Hepatocyte (in vitro differentiated cells): ENCODE measurements around the gene CILP. TPM values are rescaled to one million over a fixed set of nuclear protein-coding genes. Genes with fewer than 3 reads are reported as not detected.
"Not testable (repeated sequence)": the region's sequence is repeated elsewhere in the genome, so short reads cannot be mapped to it uniquely, and the experiment has no call there.

ENCODE experiments used
- DNase-seq: peaks from one replicate; pipeline ENCODE4 v3.0.0-alpha.2; 2016; ENCODE audit warnings: low spot score
- H2AFZ ChIP-seq: fragments of 200-600 bp; sonication (generic); 2 replicates; pipeline ENCODE4 v1.6.0; 2016; ENCODE audit warnings: antibody characterized with exemption, mild to moderate bottlenecking
- H3K27ac ChIP-seq: fragments of 200-600 bp; sonication (generic); 2 replicates; pipeline ENCODE4 v1.5.1; 2016; ENCODE audit warnings: mild to moderate bottlenecking
- H3K27me3 ChIP-seq: fragments of 200-600 bp; sonication (generic); 2 replicates; pipeline ENCODE4 v1.6.1; 2016
- H3K36me3 ChIP-seq: fragments of 200-600 bp; sonication (generic); replicated peaks from 2 replicates; pipeline ENCODE4 v1.5.1; 2016; ENCODE audit warnings: low read depth; ENCODE audit not compliant: insufficient read depth
- H3K4me1 ChIP-seq: fragments of 200-600 bp; sonication (generic); 2 replicates; pipeline ENCODE4 v1.5.1; 2016; ENCODE audit warnings: mild to moderate bottlenecking, moderate library complexity; ENCODE audit not compliant: insufficient read depth
- H3K4me2 ChIP-seq: fragments of 200-600 bp; sonication (generic); 2 replicates; pipeline ENCODE4 v1.6.0; 2016
- H3K4me3 ChIP-seq: fragments of 200-600 bp; sonication (generic); 2 replicates; pipeline ENCODE4 v1.5.1; 2016; ENCODE audit warnings: mild to moderate bottlenecking
- H3K79me2 ChIP-seq: fragments of 200-600 bp; sonication (generic); 2 replicates; pipeline ENCODE4 v1.6.0; 2017; ENCODE audit warnings: mild to moderate bottlenecking
- H3K9me2 ChIP-seq: fragments of 200-600 bp; sonication (generic); replicated peaks from 2 replicates; pipeline ENCODE4 v1.6.0; 2017; ENCODE audit warnings: mild to moderate bottlenecking; ENCODE audit not compliant: insufficient read depth
- H3K9me3 ChIP-seq: fragments of 200-600 bp; sonication (generic); 2 replicates; pipeline ENCODE4 v1.5.1; 2016; ENCODE audit warnings: low read depth, mild to moderate bottlenecking
- H4K20me1 ChIP-seq: fragments of 200-600 bp; sonication (generic); 2 replicates; pipeline ENCODE4 v1.6.0; 2016; ENCODE audit warnings: mild to moderate bottlenecking; ENCODE audit not compliant: insufficient read depth, poor library complexity, severe bottlenecking
- CTCF ChIP-seq: fragments of 200-600 bp; sonication (generic); IDR thresholded peaks from 2 replicates; pipeline ENCODE4 v1.5.1; 2016; ENCODE audit warnings: antibody characterized with exemption, mild to moderate bottlenecking; ENCODE audit not compliant: poor library complexity
- EZH2 ChIP-seq: fragments of 200-600 bp; sonication (generic); IDR thresholded peaks from 2 replicates; pipeline ENCODE4 v1.6.1; 2016; ENCODE audit warnings: antibody characterized with exemption, mild to moderate bottlenecking, borderline replicate concordance
- EZH2phosphoT487 ChIP-seq: fragments of 200-600 bp; sonication (generic); IDR thresholded peaks from one replicate; pipeline ENCODE4 v1.6.1; 2018; ENCODE audit warnings: antibody characterized with exemption, mild to moderate bottlenecking, low read depth, moderate library complexity; ENCODE audit not compliant: unreplicated experiment, severe bottlenecking
- WGBS: methylation state at CpG from one replicate; pipeline ENCODE4 v1.1.6; 2016; ENCODE audit warnings: low lambda C conversion rate; ENCODE audit errors: missing lambda C conversion rate; 5-methylcytosine and 5-hydroxymethylcytosine counted together
- polyA plus RNA-seq: library from polyadenylated mRNA; unstranded; fragments of >200 nt; fragmentation: Nextera tagmentation; extraction: Ambion mirVana; gene quantifications from 2 replicates; pipeline ENCODE4 v1.2.1, GENCODE V29; 2016
- total RNA-seq: library from RNA; depleted of rRNA; stranded (reverse); fragments of >200 nt; gene quantifications from 2 replicates; pipeline ENCODE4 v1.2.3, GENCODE V29; 2014

The CILP gene
- total and polyA plus RNA-seq, 2 experiments from 2014 or later: 67.1 to 96.4 TPM

- Histone ChIP-seq H3K9me2 (no peaks in the 10 kb centered on the region), H3K9me3 (no peaks in the 10 kb centered on the region), H4K20me1 (no peaks in the 10 kb centered on the region), H3K79me2 (no peaks in the 10 kb centered on the region), H3K4me2 (no peak overlapping the region), H3K36me3 (no peaks in the 10 kb centered on the region), H3K4me1 (peaks cover under 1% of the 10 kb centered on the region), H3K27ac (no peak overlapping the region), H3K4me3 (no peak overlapping the region), H3K27me3 (no peaks in the 10 kb centered on the region), H2AFZ (no peak overlapping the region)
- TF ChIP-seq EZH2phosphoT487 (no peak), CTCF (no peak), EZH2 (no peak)
- 89% methylated on average over 10 of the region's 10 CpGs for WGBS
- no peak for DNase-seq
These were observed 20.0 kb upstream of the CILP start for GRCh38 chr15:65231306-65231705.

- not testable (repeated sequence) for DNase-seq, H3K9me3 ChIP-seq, H3K4me1 ChIP-seq, H4K20me1 ChIP-seq, H3K4me2 ChIP-seq, H3K4me3 ChIP-seq, H3K79me2 ChIP-seq, H3K9me2 ChIP-seq, H2AFZ ChIP-seq, H3K27me3 ChIP-seq, H3K36me3 ChIP-seq
- WGBS: 45% methylated on average over 2 of the region's 10 CpGs
- H3K27ac ChIP-seq: peak overlapping the region; percentile 87
These were observed 15.6 kb upstream of the CILP start for GRCh38 chr15:65226901-65227300.

GRCh38 chr15:65226221-65226620 lies 14.9 kb upstream of the CILP start:
- Histone ChIP-seq H3K27me3 (no peaks in the 10 kb centered on the region), H2AFZ (no peak overlapping the region), H3K27ac (peak overlapping the region; percentile 73), H3K4me1 (peaks cover 10% of the 10 kb centered on the region), H3K4me3 (no peak overlapping the region), H3K9me3 (no peaks in the 10 kb centered on the region), H3K9me2 (no peaks in the 10 kb centered on the region), H4K20me1 (no peaks in the 10 kb centered on the region), H3K36me3 (no peaks in the 10 kb centered on the region), H3K4me2 (no peak overlapping the region), H3K79me2 (no peaks in the 10 kb centered on the region)
- 84% methylated on average over 3 of the region's 3 CpGs for WGBS
- TF ChIP-seq CTCF: no peak
- TF ChIP-seq EZH2phosphoT487: no peak
- TF ChIP-seq EZH2: no peak
- DNase-seq: no peak

GRCh38 chr15:65223996-65224395 lies 12.7 kb upstream of the CILP start:
- Histone ChIP-seq H3K36me3 (no peaks in the 10 kb centered on the region), H3K79me2 (no peaks in the 10 kb centered on the region), H3K4me3 (no peak overlapping the region), H3K27ac (no peak overlapping the region), H3K9me2 (no peaks in the 10 kb centered on the region), H3K27me3 (no peaks in the 10 kb centered on the region), H3K4me1 (peaks cover 11% of the 10 kb centered on the region), H4K20me1 (no peaks in the 10 kb centered on the region), H3K9me3 (no peaks in the 10 kb centered on the region), H3K4me2 (no peak overlapping the region), H2AFZ (no peak overlapping the region)
- 95% methylated on average over 6 of the region's 6 CpGs for WGBS
- DNase-seq: no peak
- TF ChIP-seq EZH2phosphoT487 (no peak), EZH2 (no peak), CTCF (no peak)
